Duodenal mucosa (tissue), 2 donors: Measurements from ENCODE around the gene ZC3H12C.

Experiments used
- H3K27ac ChIP-seq: one replicate; pipeline ENCODE4 v1.7.0; 2013; ENCODE audit warnings: low read depth, low read length
- H3K27me3 ChIP-seq, 2 donors: one replicate each; pipeline ENCODE4 v1.7.0; 2013; ENCODE audit warnings: low read length in 2 of 2, control low read depth in 1 of 2; ENCODE audit not compliant: insufficient read depth in 2 of 2, control insufficient read depth in 1 of 2
- H3K36me3 ChIP-seq, 2 donors: one replicate each; pipeline ENCODE4 v1.7.0; 2013; ENCODE audit warnings: low read length in 2 of 2, control low read depth in 1 of 2; ENCODE audit not compliant: insufficient read depth in 2 of 2, control insufficient read depth in 1 of 2
- H3K4me1 ChIP-seq, 2 donors: one replicate each; pipeline ENCODE4 v1.7.0; 2013; ENCODE audit warnings: low read length in 2 of 2, control low read depth in 1 of 2; ENCODE audit not compliant: insufficient read depth in 2 of 2, control insufficient read depth in 1 of 2
- H3K4me3 ChIP-seq, 2 donors: one replicate each; pipeline ENCODE4 v1.7.0; 2013; ENCODE audit warnings: low read length in 2 of 2, low read depth in 1 of 2
- H3K9ac ChIP-seq, 2 donors: one replicate each; pipeline ENCODE4 v1.7.0; 2013; ENCODE audit warnings: low read length in 2 of 2, low read depth in 1 of 2
- H3K9me3 ChIP-seq, 2 donors: one replicate each; pipeline ENCODE4 v1.7.0; 2013; ENCODE audit warnings: low read length in 2 of 2, control low read depth in 1 of 2; ENCODE audit not compliant: control insufficient read depth in 1 of 2

ZC3H12C gene

DNA sequence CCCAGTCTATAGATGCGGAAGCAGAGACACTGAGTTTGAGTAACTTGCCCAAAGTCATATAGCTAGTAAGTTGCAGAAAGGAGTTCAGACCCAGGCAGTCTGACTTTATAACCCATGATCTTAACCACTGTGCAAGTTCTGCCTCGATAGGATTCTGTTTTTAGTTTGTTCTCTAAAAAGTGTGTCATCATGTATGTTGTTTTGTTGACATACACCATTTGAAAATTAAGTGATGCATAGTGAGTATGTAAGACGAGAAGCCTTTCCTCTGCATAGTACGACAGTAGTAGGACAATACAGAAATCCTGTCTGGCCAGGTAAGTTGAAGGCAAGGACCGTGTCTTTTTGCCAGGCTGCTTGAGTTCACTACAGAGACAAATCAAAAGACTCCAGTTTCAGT lies 3.3 kb downstream of the ZC3H12C start:
- no peaks in the 10 kb centered on the region for H3K36me3 ChIP-seq
- no peaks in the 10 kb centered on the region for H3K27me3 ChIP-seq
- peaks cover 7 to 18% of the 10 kb centered on the region in 2 donors for H3K4me1 ChIP-seq
- no peak overlapping the region for H3K4me3 ChIP-seq
- no peak overlapping the region for H3K27ac ChIP-seq
- H3K9me3 ChIP-seq: no peaks in the 10 kb centered on the region
- no peak overlapping the region for H3K9ac ChIP-seq

DNA sequence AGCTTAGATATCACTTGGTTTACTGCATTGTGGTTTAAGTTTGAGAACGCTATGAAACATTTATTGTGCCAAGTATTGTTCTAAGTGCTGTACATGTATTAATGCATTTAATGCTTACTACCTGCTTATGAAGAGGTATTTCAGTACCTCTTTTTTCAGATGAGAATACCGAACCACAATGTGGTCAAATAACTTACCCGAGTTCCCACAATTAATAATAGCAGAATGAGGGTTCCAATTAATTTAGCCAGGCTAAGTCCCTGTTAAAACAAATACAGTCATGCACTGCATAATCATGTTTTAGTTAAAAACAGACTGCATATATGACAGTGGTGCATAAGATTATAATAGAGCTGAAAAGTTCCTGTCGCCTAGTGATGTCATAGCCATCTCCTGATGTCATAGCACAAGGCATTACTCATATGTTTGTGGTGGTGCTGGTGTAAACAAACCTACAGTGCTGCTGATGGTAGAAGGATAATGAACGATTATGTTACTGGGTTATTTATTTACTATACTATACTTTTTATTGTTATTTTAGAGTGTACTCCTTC lies 4.3 kb downstream of the ZC3H12C start:
- peaks cover 0 to 11% of the 10 kb centered on the region in 2 donors for H3K4me1 ChIP-seq

DNA sequence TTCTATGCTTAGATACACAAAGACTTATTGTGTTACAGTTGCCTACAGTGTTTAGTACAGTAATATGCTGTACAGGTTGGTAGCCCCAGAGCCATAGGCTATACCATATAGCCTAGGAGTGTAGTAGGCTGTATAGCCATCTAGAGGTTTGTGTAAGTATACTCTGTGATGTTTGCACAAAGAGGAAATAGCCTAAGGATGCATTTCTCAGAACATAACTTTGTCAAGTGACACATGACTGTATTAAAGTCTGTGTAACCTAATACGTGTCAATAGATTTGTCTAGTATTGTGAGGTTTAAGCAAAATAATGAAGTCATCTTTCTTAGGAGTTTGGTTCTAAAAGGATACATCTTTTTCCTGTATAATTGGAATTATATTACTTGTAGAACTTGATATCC lies 5.5 kb downstream of the ZC3H12C start:
- Histone ChIP-seq H3K4me3 (no peak overlapping the region), H3K4me1 (peaks cover 0 to 11% of the 10 kb centered on the region in 2 donors), H3K27me3 (no peaks in the 10 kb centered on the region), H3K36me3 (no peaks in the 10 kb centered on the region), H3K27ac (no peak overlapping the region), H3K9me3 (no peaks in the 10 kb centered on the region), H3K9ac (no peak overlapping the region)

More for the DNA sequence above, 4.3 kb downstream of the ZC3H12C start:
- no peaks in the 10 kb centered on the region for H3K27me3 ChIP-seq
- no peak overlapping the region for H3K4me3 ChIP-seq
- no peaks in the 10 kb centered on the region for H3K36me3 ChIP-seq
- no peak overlapping the region for H3K27ac ChIP-seq
- H3K9ac ChIP-seq: no peak overlapping the region
- no peaks in the 10 kb centered on the region for H3K9me3 ChIP-seq

DNA sequence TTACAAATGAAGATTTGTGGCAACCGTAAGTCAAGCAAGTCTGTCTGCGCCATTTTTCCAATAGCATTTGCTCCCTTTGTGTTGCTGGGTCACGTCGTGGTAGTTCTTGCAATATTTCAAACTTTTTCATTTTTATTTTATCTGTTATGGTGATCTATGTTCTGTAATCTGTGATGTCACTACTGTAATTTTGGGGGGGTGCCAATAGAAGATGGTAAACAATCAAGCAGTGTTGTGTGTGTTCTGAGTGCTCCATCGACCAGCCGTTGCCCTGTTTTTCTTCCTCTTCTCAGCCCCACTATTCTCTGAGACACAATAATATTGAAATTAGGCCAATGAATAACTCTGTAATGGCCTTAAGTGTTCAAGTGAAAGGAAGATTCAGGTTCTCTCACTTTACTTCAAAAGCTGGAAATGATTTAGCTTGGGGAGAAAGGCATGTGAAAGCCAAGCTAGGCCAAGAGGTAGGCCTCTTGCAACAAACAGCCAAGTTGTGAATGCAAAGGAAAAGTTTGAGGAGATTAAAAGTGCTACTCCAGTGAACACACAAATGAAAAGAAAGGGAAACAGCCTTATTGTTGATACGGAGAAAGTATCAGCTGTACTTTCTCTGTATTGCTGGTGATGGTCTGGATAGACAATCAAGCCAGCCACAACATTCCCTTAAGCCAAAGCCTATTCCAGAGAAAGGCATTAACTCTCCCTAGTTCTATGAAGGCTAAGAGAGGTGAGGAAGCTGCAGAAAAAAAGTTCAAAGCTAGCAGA lies 7.5 kb downstream of the ZC3H12C start:
- Histone ChIP-seq H3K27me3 (no peaks in the 10 kb centered on the region), H3K36me3 (no peaks in the 10 kb centered on the region), H3K9ac (no peak overlapping the region), H3K4me3 (no peak overlapping the region), H3K4me1 (peaks cover 0 to 4% of the 10 kb centered on the region in 2 donors), H3K27ac (no peak overlapping the region), H3K9me3 (no peaks in the 10 kb centered on the region)

DNA sequence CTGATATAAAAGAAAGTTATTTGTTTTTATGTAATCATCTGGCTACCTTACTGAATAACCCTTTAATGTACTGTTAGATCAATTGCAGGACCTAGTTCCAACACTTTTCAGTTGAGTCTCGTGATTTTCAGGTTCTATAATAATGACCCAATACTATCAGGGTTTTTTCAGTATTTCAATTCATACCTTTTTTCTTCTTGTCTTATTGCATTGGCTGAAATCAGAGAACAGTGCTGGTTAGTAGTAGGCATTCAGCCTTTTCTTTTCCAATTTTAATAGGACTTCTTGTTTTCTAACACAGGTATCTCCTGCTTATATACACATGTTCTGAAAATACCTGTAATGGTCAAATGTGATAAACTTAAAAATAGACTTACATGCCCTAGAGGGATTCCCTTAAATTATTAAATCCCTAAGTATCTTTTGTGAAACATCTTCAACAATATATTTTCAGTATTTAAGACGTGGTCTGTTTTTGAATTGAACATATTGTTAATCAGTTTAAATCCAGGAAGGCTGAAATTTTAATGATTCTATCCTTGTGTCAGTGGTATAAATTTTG lies 13.6 kb downstream of the ZC3H12C start:
- Histone ChIP-seq H3K4me1 (no peaks in the 10 kb centered on the region), H3K4me3 (no peak overlapping the region), H3K27ac (no peak overlapping the region), H3K36me3 (no peaks in the 10 kb centered on the region), H3K27me3 (no peaks in the 10 kb centered on the region), H3K9ac (no peak overlapping the region), H3K9me3 (peaks cover 0 to 11% of the 10 kb centered on the region in 2 donors)

DNA sequence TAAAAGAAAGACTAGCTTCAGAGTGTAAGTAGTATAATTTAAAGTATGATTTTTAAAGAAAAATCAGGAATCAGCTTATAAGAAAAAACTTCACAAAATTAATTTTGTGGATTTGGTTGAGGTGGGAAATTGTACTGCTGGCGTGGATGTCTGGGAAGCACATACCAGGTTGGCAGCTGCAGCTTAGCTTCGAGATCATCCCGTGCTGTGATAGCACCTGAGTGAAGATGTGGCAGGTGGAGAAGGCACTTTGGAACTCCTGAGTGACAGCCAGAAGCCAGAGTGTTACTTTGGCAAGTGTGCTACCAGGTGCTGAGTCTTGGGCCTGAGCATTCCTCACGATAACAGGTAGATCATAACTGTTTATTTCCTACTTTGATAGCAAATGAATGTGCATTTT lies 17.7 kb downstream of the ZC3H12C start:
- no peaks in the 10 kb centered on the region for H3K36me3 ChIP-seq

DNA sequence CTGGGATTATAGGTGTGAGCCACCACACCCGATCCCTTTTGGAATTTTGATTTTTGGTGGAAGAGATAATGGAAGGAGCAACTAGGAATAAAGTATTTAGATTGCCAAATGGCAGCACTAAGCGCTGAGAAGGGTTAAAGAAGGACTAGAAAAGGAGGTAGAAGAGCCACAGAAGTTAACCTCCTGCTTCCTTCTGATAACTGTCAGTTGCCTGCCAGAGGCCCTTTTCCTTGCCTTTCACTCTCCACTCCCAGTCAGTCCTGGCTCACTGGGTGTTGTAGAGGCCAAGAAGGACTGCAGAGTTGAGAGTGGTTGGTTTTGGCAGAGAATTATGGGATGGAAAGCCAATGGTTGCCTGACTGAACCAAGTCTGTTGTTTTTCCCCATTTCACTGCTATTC lies 19.3 kb downstream of the ZC3H12C start:
- no peaks in the 10 kb centered on the region for H3K4me1 ChIP-seq
- no peak overlapping the region for H3K9ac ChIP-seq
- no peaks in the 10 kb centered on the region for H3K36me3 ChIP-seq
- no peak overlapping the region for H3K27ac ChIP-seq
- no peaks in the 10 kb centered on the region for H3K9me3 ChIP-seq
- H3K27me3 ChIP-seq: no peaks in the 10 kb centered on the region
- H3K4me3 ChIP-seq: no peak overlapping the region

More for the DNA sequence above, 17.7 kb downstream of the ZC3H12C start:
- Histone ChIP-seq H3K4me3 (no peak overlapping the region), H3K27me3 (no peaks in the 10 kb centered on the region), H3K4me1 (no peaks in the 10 kb centered on the region), H3K27ac (no peak overlapping the region), H3K9ac (no peak overlapping the region), H3K9me3 (peaks cover 0 to 11% of the 10 kb centered on the region in 2 donors)

DNA sequence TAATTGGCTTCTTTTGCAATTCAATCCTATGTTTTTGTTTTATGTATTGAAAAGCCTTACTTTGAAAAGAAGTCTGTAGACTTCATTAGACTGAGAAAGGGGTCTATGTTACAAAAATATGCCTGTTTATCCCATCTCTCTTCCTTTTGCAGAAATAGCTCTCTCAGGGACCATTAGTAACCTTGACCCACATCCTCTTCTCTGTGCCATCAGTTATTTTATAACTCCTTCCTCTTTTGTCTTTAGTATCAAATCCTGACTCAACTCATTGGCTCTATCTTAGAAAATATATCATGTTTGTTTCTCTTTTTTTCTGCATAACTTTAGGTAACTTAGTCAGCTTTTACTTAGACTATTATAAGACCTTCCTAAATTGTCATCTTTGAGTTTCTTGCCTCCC lies 20.3 kb downstream of the ZC3H12C start:
- no peak overlapping the region for H3K27ac ChIP-seq
- H3K9me3 ChIP-seq: no peaks in the 10 kb centered on the region
- no peaks in the 10 kb centered on the region for H3K36me3 ChIP-seq
- H3K4me3 ChIP-seq: no peak overlapping the region
- no peak overlapping the region for H3K9ac ChIP-seq
- no peaks in the 10 kb centered on the region for H3K4me1 ChIP-seq
- H3K27me3 ChIP-seq: no peaks in the 10 kb centered on the region

DNA sequence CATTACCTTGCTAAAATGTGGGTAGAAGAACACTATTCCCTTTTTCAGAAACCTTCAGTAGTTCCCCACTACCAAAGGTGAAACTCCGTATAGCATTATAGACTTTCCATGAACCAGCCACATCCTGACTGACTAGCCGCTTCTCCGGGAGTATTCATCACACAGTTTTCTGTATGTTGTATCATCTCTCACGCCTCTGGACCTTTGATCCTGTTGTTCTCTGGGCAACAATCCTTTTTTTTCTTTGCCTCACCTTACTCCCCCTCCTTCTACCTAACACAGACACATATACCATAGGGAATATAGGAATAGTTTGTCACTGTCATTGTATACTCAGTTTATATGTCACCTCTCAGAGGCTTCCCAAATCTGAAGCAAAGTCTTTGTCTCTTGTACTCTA lies 20.8 kb downstream of the ZC3H12C start:
- Histone ChIP-seq H3K9ac (no peak overlapping the region), H3K36me3 (no peaks in the 10 kb centered on the region), H3K9me3 (no peaks in the 10 kb centered on the region), H3K4me1 (no peaks in the 10 kb centered on the region), H3K4me3 (no peak overlapping the region), H3K27ac (no peak overlapping the region), H3K27me3 (no peaks in the 10 kb centered on the region)

DNA sequence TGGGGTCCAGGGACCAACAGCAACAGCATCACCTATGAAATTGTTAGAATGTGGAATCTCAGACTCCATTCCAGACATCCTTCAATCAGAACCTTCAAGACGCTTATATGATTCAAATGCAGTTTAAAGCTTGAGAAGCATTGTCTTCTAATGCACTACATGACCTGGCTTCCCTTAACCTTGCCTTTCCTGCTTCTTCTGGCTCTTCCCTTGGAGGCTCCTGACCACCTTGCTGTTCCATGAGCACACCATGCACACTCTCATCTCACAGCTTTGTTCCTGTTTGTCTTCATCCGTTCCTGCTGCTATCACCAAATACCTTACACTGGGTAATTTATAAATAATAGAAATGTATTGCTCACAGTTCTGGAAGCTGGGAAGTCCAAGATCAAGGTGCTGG lies 26.1 kb downstream of the ZC3H12C start:
- no peaks in the 10 kb centered on the region for H3K27me3 ChIP-seq
- no peaks in the 10 kb centered on the region for H3K36me3 ChIP-seq
- no peak overlapping the region for H3K27ac ChIP-seq
- no peaks in the 10 kb centered on the region for H3K4me1 ChIP-seq
- H3K4me3 ChIP-seq: no peak overlapping the region
- H3K9ac ChIP-seq: no peak overlapping the region
- no peaks in the 10 kb centered on the region for H3K9me3 ChIP-seq
